ENCODE measurements around the gene ATF6. TPM values are rescaled to one million over a fixed set of nuclear protein-coding genes. Genes with fewer than 3 reads are reported as not detected.

Gene ATF6
- total and polyA plus RNA-seq, 2 of the 8 experiments (the other 6 are each of a cell fraction or from before 2014, with no cell fraction given), result 4.6 to 10.0 TPM

- FAIRE-seq, result no peak
- WGBS, 2 experiments (ENCODE audit: extremely low coverage in 1 of 2, insufficient coverage in 1 of 2, insufficient read length in 1 of 2, insufficient replicate concordance in 2 of 2, low coverage in 1 of 2, low lambda C conversion rate in 2 of 2, missing lambda C conversion rate in 1 of 2), result 85% methylated on average over 9 of the region's 9 CpGs; no CpG with 5 or more reads in 1 of the 2 experiments
- Histone ChIP-seq H3K4me2 (ENCODE audit: insufficient read depth in 1 of 2, low read depth in 2 of 2, low read length in 2 of 2) (no peak overlapping the region), H4K8ac (ENCODE audit: extremely low read depth, insufficient read depth, low read length) (no peak overlapping the region; the same call in 1 of the 2 replicates), H2AK5ac (ENCODE audit: low read depth, low read length) (no peak overlapping the region), H2BK5ac (ENCODE audit: low read depth, low read length) (no peak overlapping the region), H3K23ac (ENCODE audit: insufficient read length) (no peak overlapping the region), H4K20me1 (replicated peaks in 1 of 2; ENCODE audit: control insufficient read depth in 1 of 2, insufficient read depth in 2 of 2, low read length in 2 of 2) (no peaks in the 10 kb centered on the region), H3K79me2 (ENCODE audit: control insufficient read depth in 1 of 2, insufficient read depth in 2 of 2, low read length in 2 of 2) (no peaks in the 10 kb centered on the region), H3K27ac (ENCODE audit: low read depth, low read length) (no peak overlapping the region), H3K4me3 (ENCODE audit: extremely low read depth in 1 of 4, insufficient read depth in 2 of 4, low read depth in 3 of 4, low read length in 4 of 4) (no peak overlapping the region), H3K79me1 (ENCODE audit: low read depth, low read length) (no peaks in the 10 kb centered on the region), H3K4ac (replicated peaks; ENCODE audit: insufficient read length, low read depth, low read length) (no peak overlapping the region), H2BK120ac (replicated peaks; ENCODE audit: low read depth, low read length) (no peak overlapping the region), H2AFZ (ENCODE audit: low read length) (no peak overlapping the region), H3K23me2 (ENCODE audit: low read depth, low read length) (no peaks in the 10 kb centered on the region; the same call in 1 of the 2 replicates), H3K56ac (replicated peaks; ENCODE audit: insufficient read length, low read depth, low read length) (no peak overlapping the region), H3K27me3 (replicated peaks in 1 of 4; ENCODE audit: control insufficient read depth in 3 of 4, extremely low read depth in 1 of 4, insufficient read depth in 3 of 4, low read length in 3 of 4) (no peaks in the 10 kb centered on the region), H2BK12ac (ENCODE audit: low read depth, low read length) (no peak overlapping the region), H3K36me3 (ENCODE audit: control insufficient read depth in 2 of 4, insufficient read depth in 4 of 4, low read length in 3 of 4) (no peaks in the 10 kb centered on the region), H4K91ac (replicated peaks; ENCODE audit: insufficient read length, low read length) (no peak overlapping the region), H4K5ac (ENCODE audit: insufficient read length, low read depth, low read length) (no peak overlapping the region), H2BK15ac (ENCODE audit: low read length) (no peak overlapping the region), H3K14ac (ENCODE audit: insufficient read length) (no peak overlapping the region), H3K18ac (ENCODE audit: extremely low read depth, low read length) (no peak overlapping the region), H2BK20ac (ENCODE audit: low read length) (no peak overlapping the region), H3K9ac (replicated peaks in 1 of 4; ENCODE audit: extremely low read depth in 1 of 4, low read depth in 3 of 4, low read length in 3 of 4) (no peak overlapping the region), H3K9me3 (ENCODE audit: insufficient read depth in 2 of 2, low read depth in 1 of 2, low read length in 1 of 2) (peaks cover 0 to 5% of the 10 kb centered on the region in 2 experiments; a peak in 1 of 4 replicates), H3K4me1 (replicated peaks in 1 of 4; ENCODE audit: control insufficient read depth in 3 of 4, insufficient read depth in 4 of 4, low read length in 3 of 4) (peaks cover 2 to 13% (median 6%) of the 10 kb centered on the region in 4 experiments; a peak in 3 of 7 replicates)
- ChIA-PET CTCF (ENCODE audit: partially characterized antibody) (interaction anchor here (0.6 to 1.9 kb wide), 2 partner anchors 23 to 196 kb away, joined by 4 to 6 read pairs; no protein-coding TSS in a partner anchor), POLR2A (ENCODE audit: partially characterized antibody) (interaction anchor here (0.9 to 1.1 kb wide), 2 partner anchors 12 to 14 kb away, joined by 4 read pairs; partner anchors contain the start of gene OLFML2B)
- no peak for DNase-seq (ENCODE audit: low read depth in 1 of 2, low spot score in 2 of 2)
- TF ChIP-seq EP300 (IDR thresholded peaks at IDR 0.05; ENCODE audit: borderline replicate concordance in 1 of 2, low read depth in 2 of 2, low read length in 2 of 2), result no peak
- TF ChIP-seq MAX (IDR thresholded peaks at IDR 0.05), result no peak
- TF ChIP-seq BRCA1 (IDR thresholded peaks at IDR 0.05; ENCODE audit: low read depth, low read length), result no peak
- TF ChIP-seq TCF12 (IDR thresholded peaks at IDR 0.05; ENCODE audit: low read depth, low read length), result no peak
- no peak for TF ChIP-seq RFX5 (IDR thresholded peaks at IDR 0.05; ENCODE audit: borderline replicate concordance, low read depth, low read length)
- TF ChIP-seq NRF1 (IDR thresholded peaks at IDR 0.05; ENCODE audit: low read depth, low read length), result no peak
- no peak for TF ChIP-seq ASH2L (IDR thresholded peaks at IDR 0.05; ENCODE audit: low read length)
- no peak for TF ChIP-seq SIX5 (IDR thresholded peaks at IDR 0.05; ENCODE audit: low read depth, low read length)
- no peak for TF ChIP-seq CREB1 (IDR thresholded peaks at IDR 0.05)
- no peak for TF ChIP-seq BACH1 (IDR thresholded peaks at IDR 0.05; ENCODE audit: low read length)
- no peak for TF ChIP-seq CTCF (IDR thresholded peaks at IDR 0.05; ENCODE audit: control extremely low read depth in 1 of 3, insufficient read depth in 1 of 3, low read depth in 1 of 3, low read length in 3 of 3)
Measured at GRCh38 chr1:162011337-162012012, 245.4 kb downstream of the ATF6 start.

Measured in H1 (cell line).